ENCODE results near the gene SCN10A. TPM values are rescaled to one million over a fixed set of nuclear protein-coding genes. Genes with fewer than 3 reads are reported as not detected.

The SCN10A gene
- total and polyA plus RNA-seq, 9 of the 15 experiments (the other 6 are each of a cell fraction or from before 2014, with no cell fraction given): not detected

DNA sequence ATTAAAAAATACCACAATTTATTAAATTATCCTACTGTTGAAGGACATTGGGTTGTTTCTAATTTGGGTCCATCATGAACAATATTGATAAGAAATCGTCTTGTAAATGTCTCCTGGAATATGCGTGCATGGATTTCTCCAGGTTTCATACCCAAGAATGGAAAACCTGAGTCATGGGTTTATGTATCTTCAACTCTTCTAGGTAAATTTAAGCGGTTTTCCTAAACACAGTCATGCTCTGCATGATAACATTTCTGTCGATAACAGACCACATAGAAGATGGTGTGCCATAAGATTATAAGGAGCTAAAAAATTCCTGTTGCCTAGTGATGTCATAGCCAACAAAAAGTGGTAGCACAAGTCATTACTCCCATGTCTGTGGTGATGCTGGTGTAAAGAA is 126.7 kb downstream of the SCN10A start:
- ChIA-PET POLR2A (interaction anchor here (0.6 to 1.1 kb wide), 3 partner anchors 9 to 659 kb away, joined by 3 to 4 read pairs (median 3); no protein-coding TSS in a partner anchor), CTCF (ENCODE audit: low intra/inter-chr PET ratio) (no interaction called here)
- in situ Hi-C loops (cut with MboI) (no loop called here), intact Hi-C loops (cut with micrococcal nuclease) (loop anchor here (2.0 kb wide), 1 partner anchor 155 kb away; no protein-coding TSS in a partner anchor)
- Histone ChIP-seq H3K9ac (ENCODE audit: insufficient read depth in 1 of 2, low read depth in 2 of 2, low read length in 2 of 2) (no peak overlapping the region), H3K4me2 (ENCODE audit: insufficient read depth, low read length) (no peak overlapping the region), H2AFZ (ENCODE audit: low read depth, low read length) (no peak overlapping the region), H3K9me3 (replicated peaks; ENCODE audit: control insufficient read depth, insufficient read depth, low read depth, low read length) (no peaks in the 10 kb centered on the region), H4K20me1 (replicated peaks; ENCODE audit: control insufficient read depth, insufficient read depth, low read length) (no peaks in the 10 kb centered on the region), H3K27me3 (ENCODE audit: control insufficient read depth in 2 of 2, insufficient read depth in 2 of 2, low read length in 2 of 2) (peaks cover 7% of the 10 kb centered on the region in 2 experiments; a peak in 4 of 5 replicates), H3K4me3 (no peak overlapping the region), H3K27ac (ENCODE audit: extremely low read depth, low read depth, low read length) (no peak overlapping the region), H3K36me3 (ENCODE audit: control insufficient read depth, insufficient read depth, low read length) (no peaks in the 10 kb centered on the region), H3K4me1 (replicated peaks in 1 of 2; ENCODE audit: control insufficient read depth in 2 of 2, insufficient read depth in 2 of 2, low read length in 2 of 2) (no peaks in the 10 kb centered on the region), H3K9me1 (ENCODE audit: control insufficient read depth, insufficient read depth, low read length) (no peaks in the 10 kb centered on the region), H3K79me2 (ENCODE audit: control insufficient read depth, insufficient read depth, low read length) (no peaks in the 10 kb centered on the region)
- peak in 1 of 4 experiments; percentile 15 for DNase-seq (ENCODE audit: extremely low read depth in 1 of 4, low spot score in 3 of 4)
- 1% methylated on average over 4 of the region's 4 CpGs for WGBS (ENCODE audit: insufficient coverage, low coverage, missing lambda C conversion rate)
- no TSS peak for BruUV-seq (replicated peaks)
- ATAC-seq: no peak
- peak; percentile 15 for FAIRE-seq
- no peak for TF ChIP-seq SMARCB1 (IDR thresholded peaks at IDR 0.05; ENCODE audit: insufficient read length, low read depth)
- TF ChIP-seq C11orf30 (IDR thresholded peaks at IDR 0.05; ENCODE audit: low read depth): no peak
- TF ChIP-seq FOXM1 (IDR thresholded peaks at IDR 0.05; ENCODE audit: low read depth): no peak
- TF ChIP-seq FOXM1 (CRISPR knock-in tag; IDR thresholded peaks at IDR 0.05; ENCODE audit: low read depth): no peak
- no peak for TF ChIP-seq IRF1 (CRISPR knock-in tag; IDR thresholded peaks at IDR 0.05; ENCODE audit: borderline replicate concordance)
- 0 out of 2 replicates have a peak, but pooled peaks have one; percentile 13 for TF ChIP-seq TCF3 (CRISPR knock-in tag; IDR thresholded peaks at IDR 0.05)
- no peak for TF ChIP-seq YBX1 (IDR thresholded peaks at IDR 0.05)
- TF ChIP-seq NR1H2 (CRISPR knock-in tag; IDR thresholded peaks at IDR 0.05): no peak
- TF ChIP-seq HOXB6 (CRISPR knock-in tag; IDR thresholded peaks at IDR 0.05; ENCODE audit: borderline replicate concordance): no peak
- TF ChIP-seq GATA2 (CRISPR knock-in tag; IDR thresholded peaks at IDR 0.05): no peak
- TF ChIP-seq SMARCE1 (IDR thresholded peaks at IDR 0.05): peak; percentile 31; the same call in 1 of the 2 replicates
- TF ChIP-seq ZNF197 (CRISPR knock-in tag; IDR thresholded peaks at IDR 0.05; ENCODE audit: low read depth): no peak
- no peak for TF ChIP-seq ZNF184 (CRISPR knock-in tag; IDR thresholded peaks at IDR 0.05)
- peak; percentile 83 for TF ChIP-seq TEAD4 (IDR thresholded peaks at IDR 0.05; ENCODE audit: low read length)
- TF ChIP-seq TEAD4 (CRISPR knock-in tag; IDR thresholded peaks at IDR 0.05; ENCODE audit: borderline replicate concordance): no peak
- TF ChIP-seq MYBL2 (IDR thresholded peaks at IDR 0.05; ENCODE audit: low read depth): no peak
- TF ChIP-seq MYBL2 (CRISPR knock-in tag; IDR thresholded peaks at IDR 0.05; ENCODE audit: borderline replicate concordance): no peak
- TF ChIP-seq CREB3 (tag; conservative IDR thresholded peaks at IDR 0.05; ENCODE audit: low read depth): no peak
- no peak for TF ChIP-seq ZBTB17 (CRISPR knock-in tag; IDR thresholded peaks at IDR 0.05)
- TF ChIP-seq TCF15 (CRISPR knock-in tag; IDR thresholded peaks at IDR 0.05): no peak
- TF ChIP-seq, protein P1, sequence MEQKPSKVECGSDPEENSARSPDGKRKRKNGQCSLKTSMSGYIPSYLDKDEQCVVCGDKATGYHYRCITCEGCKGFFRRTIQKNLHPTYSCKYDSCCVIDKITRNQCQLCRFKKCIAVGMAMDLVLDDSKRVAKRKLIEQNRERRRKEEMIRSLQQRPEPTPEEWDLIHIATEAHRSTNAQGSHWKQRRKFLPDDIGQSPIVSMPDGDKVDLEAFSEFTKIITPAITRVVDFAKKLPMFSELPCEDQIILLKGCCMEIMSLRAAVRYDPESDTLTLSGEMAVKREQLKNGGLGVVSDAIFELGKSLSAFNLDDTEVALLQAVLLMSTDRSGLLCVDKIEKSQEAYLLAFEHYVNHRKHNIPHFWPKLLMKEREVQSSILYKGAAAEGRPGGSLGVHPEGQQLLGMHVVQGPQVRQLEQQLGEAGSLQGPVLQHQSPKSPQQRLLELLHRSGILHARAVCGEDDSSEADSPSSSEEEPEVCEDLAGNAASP (IDR thresholded peaks at IDR 0.05): no peak
